B cell (primary cell): ENCODE results near the gene GUCA2A.

Source experiments
- EZH2 ChIP-seq: IDR thresholded peaks from 2 replicates; pipeline ENCODE4 v1.6.1; 2012; ENCODE audit warnings: borderline replicate concordance, low read depth, mild to moderate bottlenecking, moderate library complexity, low read length; ENCODE audit not compliant: insufficient read depth, poor library complexity, severe bottlenecking
- TF ChIP-seq, protein P1 (sequence below): fragments of 200-600 bp; IDR thresholded peaks from one replicate; pipeline ENCODE4 v1.8.0; 2022; ENCODE audit warnings: antibody characterized with exemption, mild to moderate bottlenecking

DNA sequence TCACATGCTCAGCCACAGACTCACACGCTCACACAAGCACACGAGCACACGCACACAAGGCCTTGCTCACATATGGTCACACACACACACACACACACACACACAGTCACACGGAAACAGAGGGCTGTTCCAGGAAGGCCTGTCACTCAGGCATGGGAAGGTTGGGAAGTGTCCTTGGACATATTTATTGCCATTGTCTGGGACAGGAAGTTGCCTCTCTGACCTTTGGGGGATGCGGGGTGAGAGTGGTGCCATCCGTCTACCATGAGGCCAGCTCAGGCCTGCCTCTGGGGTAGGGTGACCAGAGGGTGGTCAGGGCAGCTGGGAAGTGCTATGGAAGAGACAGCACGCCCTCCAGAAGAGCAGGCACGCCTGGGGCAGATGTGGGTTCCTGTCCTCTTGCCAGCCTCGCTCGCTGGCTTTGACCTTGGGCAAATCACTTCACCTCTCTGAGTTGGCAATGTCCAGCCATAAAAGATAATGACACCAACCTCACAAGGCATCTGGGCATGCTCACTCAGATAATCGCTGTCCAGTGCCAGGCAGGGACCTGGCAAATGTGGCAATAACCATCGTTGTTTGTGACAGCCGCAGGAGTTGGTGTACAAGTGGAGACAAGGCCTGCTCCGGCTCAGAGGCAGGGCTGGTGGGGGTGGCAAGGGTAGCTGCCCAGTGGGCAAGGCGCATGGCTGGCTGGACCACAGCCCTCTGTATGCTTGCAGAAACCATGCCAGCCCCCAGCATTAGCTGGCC lies 8.0 kb upstream of the GUCA2A start:
- TF ChIP-seq, protein P1, sequence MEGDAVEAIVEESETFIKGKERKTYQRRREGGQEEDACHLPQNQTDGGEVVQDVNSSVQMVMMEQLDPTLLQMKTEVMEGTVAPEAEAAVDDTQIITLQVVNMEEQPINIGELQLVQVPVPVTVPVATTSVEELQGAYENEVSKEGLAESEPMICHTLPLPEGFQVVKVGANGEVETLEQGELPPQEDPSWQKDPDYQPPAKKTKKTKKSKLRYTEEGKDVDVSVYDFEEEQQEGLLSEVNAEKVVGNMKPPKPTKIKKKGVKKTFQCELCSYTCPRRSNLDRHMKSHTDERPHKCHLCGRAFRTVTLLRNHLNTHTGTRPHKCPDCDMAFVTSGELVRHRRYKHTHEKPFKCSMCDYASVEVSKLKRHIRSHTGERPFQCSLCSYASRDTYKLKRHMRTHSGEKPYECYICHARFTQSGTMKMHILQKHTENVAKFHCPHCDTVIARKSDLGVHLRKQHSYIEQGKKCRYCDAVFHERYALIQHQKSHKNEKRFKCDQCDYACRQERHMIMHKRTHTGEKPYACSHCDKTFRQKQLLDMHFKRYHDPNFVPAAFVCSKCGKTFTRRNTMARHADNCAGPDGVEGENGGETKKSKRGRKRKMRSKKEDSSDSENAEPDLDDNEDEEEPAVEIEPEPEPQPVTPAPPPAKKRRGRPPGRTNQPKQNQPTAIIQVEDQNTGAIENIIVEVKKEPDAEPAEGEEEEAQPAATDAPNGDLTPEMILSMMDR, result no peak
- no peak for TF ChIP-seq EZH2
